BE2C (cell line): ENCODE measurements around the gene SOX5.
"Not testable (repeated sequence)": the region's sequence is repeated elsewhere in the genome, so short reads cannot be mapped to it uniquely, and the experiment has no call there.

Source experiments
- DNase-seq: peaks from one replicate; pipeline ENCODE4 v3.0.0-alpha.2; 2020
- H3K27me3 ChIP-seq: fragments of 250-450 bp; sonication (Bioruptor Pico); 2 replicates; pipeline ENCODE4 v1.5.1; 2020; ENCODE audit warnings: mild to moderate bottlenecking
- H3K36me3 ChIP-seq: fragments of 250-450 bp; sonication (Bioruptor Pico); 2 replicates; pipeline ENCODE4 v1.5.1; 2020; ENCODE audit warnings: mild to moderate bottlenecking
- H3K4me1 ChIP-seq: fragments of 250-450 bp; sonication (Bioruptor Pico); 2 replicates; pipeline ENCODE4 v1.5.1; 2020
- H3K4me3 ChIP-seq: 2 replicates; pipeline ENCODE4 v1.5.1; 2011; ENCODE audit warnings: low read depth, low read length
- H3K9me3 ChIP-seq: fragments of 250-450 bp; sonication (Bioruptor Pico); 2 replicates; pipeline ENCODE4 v1.5.1; 2020
- CTCF ChIP-seq: IDR thresholded peaks from 2 replicates; pipeline ENCODE4 v1.5.1; 2012; ENCODE audit warnings: mild to moderate bottlenecking, low read depth, low read length

Gene SOX5

GRCh38 chr12:23510484-23510883 is 439.0 kb downstream of the SOX5 start:
- Histone ChIP-seq H3K4me3 (no peak overlapping the region), H3K4me1 (no peaks in the 10 kb centered on the region), H3K27me3 (no peaks in the 10 kb centered on the region), H3K36me3 (no peaks in the 10 kb centered on the region), H3K9me3 (no peaks in the 10 kb centered on the region)
- DNase-seq, result no peak
- no peak for TF ChIP-seq CTCF

- not testable (repeated sequence) for H3K4me1 ChIP-seq, H3K27me3 ChIP-seq, H3K4me3 ChIP-seq, H3K9me3 ChIP-seq, DNase-seq, H3K36me3 ChIP-seq
Measured at GRCh38 chr12:23509832-23510231, 439.6 kb downstream of the SOX5 start.

- not testable (repeated sequence) for H3K4me3 ChIP-seq, DNase-seq, H3K36me3 ChIP-seq
Measured at GRCh38 chr12:23507785-23508184, 441.7 kb downstream of the SOX5 start.

GRCh38 chr12:23505736-23506135 is 443.7 kb downstream of the SOX5 start:
- not testable (repeated sequence) for H3K9me3 ChIP-seq, H3K4me1 ChIP-seq, H3K27me3 ChIP-seq, H3K4me3 ChIP-seq, DNase-seq, H3K36me3 ChIP-seq

More at GRCh38 chr12:23507785-23508184, 441.7 kb downstream of the SOX5 start:
- not testable (repeated sequence) for H3K27me3 ChIP-seq, H3K4me1 ChIP-seq, H3K9me3 ChIP-seq

GRCh38 chr12:23504641-23505399 is 444.6 kb downstream of the SOX5 start:
- Histone ChIP-seq H3K4me1 (no peaks in the 10 kb centered on the region), H3K27me3 (no peaks in the 10 kb centered on the region)

GRCh38 chr12:23504043-23504442 is 445.4 kb downstream of the SOX5 start:
- Histone ChIP-seq H3K4me3 (no peak overlapping the region), H3K36me3 (no peaks in the 10 kb centered on the region), H3K9me3 (no peaks in the 10 kb centered on the region), H3K4me1 (no peaks in the 10 kb centered on the region), H3K27me3 (no peaks in the 10 kb centered on the region)
- DNase-seq, result no peak
- TF ChIP-seq CTCF, result no peak

More at GRCh38 chr12:23504641-23505399, 444.6 kb downstream of the SOX5 start:
- no peak overlapping the region for H3K4me3 ChIP-seq
- H3K36me3 ChIP-seq, result no peaks in the 10 kb centered on the region
- no peak for TF ChIP-seq CTCF
- no peak for DNase-seq
- H3K9me3 ChIP-seq, result no peaks in the 10 kb centered on the region

GRCh38 chr12:23503544-23503943 is 445.9 kb downstream of the SOX5 start:
- H3K9me3 ChIP-seq, result no peaks in the 10 kb centered on the region
- H3K4me1 ChIP-seq, result no peaks in the 10 kb centered on the region
- no peaks in the 10 kb centered on the region for H3K36me3 ChIP-seq
- no peaks in the 10 kb centered on the region for H3K27me3 ChIP-seq
- DNase-seq, result no peak
- no peak for TF ChIP-seq CTCF
- H3K4me3 ChIP-seq, result no peak overlapping the region

GRCh38 chr12:23502259-23502658 is 447.2 kb downstream of the SOX5 start:
- Histone ChIP-seq H3K4me3 (no peak overlapping the region), H3K27me3 (no peaks in the 10 kb centered on the region), H3K9me3 (no peaks in the 10 kb centered on the region), H3K4me1 (no peaks in the 10 kb centered on the region), H3K36me3 (no peaks in the 10 kb centered on the region)
- no peak for TF ChIP-seq CTCF
- DNase-seq, result no peak
